Stimulated activated CD8-positive, alpha-beta memory T cell treated with anti-CD3 and anti-CD28 coated beads, Interleukin-2, amount 100 ng/mL, for 48 hours (primary cell): Measurements from ENCODE around the gene CPXM1.

Experiments
- DNase-seq, 2 donors: peaks; one replicate each; pipeline ENCODE4 v3.0.0-alpha.2; 2020; ENCODE audit warnings: low read depth in 2 of 2

CPXM1 gene

DNA sequence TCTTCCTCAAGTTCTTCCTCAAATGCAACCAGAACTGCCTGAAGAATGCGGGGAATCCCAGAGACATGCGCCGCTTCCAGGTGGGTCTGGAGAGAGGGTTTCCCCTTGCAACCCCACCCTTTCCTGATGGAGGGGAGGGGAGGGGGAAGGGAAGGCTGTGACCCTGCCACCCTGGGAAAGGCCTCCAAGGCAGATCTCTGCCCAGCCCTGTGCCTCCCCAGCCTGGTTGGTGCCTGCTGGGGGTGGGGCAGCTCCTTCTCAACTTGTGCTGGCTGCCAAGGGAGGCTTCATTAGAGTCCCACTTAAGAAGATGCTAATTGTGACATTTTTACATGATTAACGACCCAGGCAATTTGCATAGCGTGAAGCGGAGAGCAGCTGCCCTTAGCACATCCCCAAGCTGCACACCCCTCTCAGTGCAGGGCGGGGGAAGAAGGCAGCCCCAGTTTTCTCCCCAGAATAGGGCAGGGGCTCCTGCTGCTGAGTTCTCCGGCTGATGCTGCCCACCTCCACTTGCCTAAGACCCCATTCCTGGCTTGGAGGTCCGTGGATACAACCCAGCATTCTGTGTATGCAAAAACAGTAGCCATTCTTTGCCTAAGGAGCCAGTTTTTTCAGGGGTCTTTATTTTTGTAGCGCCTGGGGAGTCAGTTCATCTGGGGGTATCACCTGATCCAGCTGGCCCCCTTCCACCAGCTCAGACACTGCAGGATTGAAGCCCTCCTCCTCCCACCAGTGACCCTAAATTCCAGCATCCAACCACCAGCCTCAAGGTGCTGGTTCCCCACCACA, 51.7 kb downstream of the CPXM1 start:
- DNase-seq = no peak

DNA sequence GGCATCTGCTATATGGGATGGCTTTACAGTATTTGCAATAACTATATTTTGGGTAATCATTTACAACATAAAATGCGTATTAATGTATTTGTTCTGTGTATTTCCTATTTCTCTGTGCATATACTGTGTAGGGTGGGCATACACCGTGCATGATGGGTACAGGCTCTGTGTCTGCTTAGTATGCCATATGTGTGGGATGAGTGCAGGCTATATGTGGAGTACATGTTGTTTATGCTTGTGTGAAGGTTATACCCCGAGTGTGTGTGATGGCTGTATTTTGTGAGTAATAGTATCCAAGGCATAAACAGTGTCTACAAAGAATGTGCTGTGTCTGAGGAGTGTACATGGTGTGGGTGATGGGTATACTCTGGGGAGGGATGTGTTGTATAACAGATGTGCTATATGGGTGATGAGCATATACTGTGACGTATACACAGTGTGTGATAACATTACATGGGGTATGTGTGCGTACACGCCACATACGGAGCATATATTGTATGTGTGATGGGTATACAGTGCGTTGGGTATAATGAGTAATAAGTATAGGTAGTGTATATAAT, 52.7 kb downstream of the CPXM1 start:
- no peak for DNase-seq

DNA sequence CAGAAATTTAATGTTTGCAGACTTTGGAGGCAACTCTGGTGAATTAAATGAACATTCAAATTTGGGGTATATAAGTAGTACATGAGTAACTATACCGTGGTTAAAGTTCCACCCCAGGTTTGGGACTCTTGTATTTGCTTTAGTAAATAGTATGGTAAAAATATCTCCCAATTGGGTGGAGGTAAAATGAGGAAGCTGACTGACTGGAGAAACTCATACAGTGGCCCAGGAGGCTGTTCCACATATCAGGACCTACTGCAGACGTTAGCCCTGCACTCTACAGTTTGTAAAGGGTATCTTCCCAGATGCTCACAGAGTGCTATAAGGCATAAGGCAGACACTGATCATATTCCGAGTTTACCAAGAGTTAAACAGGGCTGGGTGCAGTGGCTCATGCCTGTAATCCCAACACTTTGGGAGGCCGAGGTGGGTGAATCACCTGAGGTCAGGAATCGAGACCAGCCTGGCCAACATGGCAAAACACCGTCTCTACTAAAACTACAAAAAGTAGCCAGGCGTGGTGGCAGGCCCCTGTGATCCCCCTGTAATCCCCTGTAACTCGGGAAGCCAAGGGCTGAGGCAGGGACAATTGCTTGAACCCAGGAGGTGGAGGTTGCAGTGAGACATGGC, 53.7 kb downstream of the CPXM1 start:
- DNase-seq = no peak

DNA sequence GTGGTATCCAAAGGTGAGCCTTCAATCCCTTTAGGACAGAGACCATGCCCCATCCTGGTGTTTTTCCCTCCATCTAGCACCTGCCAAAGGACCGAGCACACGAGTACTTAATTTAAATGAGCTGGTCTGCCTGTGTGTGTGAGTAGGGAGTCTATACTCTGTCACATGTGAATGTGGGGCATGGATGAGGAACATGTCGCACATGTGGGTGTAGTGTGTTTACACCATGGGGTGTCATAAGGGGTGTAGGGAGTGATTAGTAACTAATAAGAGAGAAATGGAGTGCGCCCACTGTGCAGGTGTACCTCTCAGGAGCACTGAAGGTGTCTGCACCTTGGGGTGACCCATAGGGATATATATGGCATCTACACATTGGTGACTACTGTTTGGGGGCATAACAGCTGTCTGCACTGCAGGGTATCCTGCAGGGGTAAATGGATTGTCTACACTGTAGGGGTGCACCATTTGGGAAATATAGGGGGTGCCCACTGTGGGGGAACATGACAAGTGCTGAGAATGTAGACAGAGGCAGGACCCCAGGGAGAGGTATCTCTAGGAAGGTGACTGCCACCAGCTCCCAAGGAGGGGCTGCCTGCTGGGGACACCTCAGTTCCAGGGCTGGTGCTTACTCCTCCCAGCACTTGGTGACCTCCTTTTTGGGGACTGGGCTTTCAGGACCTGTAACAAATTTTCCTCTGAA, 54.3 kb downstream of the CPXM1 start:
- no peak for DNase-seq

DNA sequence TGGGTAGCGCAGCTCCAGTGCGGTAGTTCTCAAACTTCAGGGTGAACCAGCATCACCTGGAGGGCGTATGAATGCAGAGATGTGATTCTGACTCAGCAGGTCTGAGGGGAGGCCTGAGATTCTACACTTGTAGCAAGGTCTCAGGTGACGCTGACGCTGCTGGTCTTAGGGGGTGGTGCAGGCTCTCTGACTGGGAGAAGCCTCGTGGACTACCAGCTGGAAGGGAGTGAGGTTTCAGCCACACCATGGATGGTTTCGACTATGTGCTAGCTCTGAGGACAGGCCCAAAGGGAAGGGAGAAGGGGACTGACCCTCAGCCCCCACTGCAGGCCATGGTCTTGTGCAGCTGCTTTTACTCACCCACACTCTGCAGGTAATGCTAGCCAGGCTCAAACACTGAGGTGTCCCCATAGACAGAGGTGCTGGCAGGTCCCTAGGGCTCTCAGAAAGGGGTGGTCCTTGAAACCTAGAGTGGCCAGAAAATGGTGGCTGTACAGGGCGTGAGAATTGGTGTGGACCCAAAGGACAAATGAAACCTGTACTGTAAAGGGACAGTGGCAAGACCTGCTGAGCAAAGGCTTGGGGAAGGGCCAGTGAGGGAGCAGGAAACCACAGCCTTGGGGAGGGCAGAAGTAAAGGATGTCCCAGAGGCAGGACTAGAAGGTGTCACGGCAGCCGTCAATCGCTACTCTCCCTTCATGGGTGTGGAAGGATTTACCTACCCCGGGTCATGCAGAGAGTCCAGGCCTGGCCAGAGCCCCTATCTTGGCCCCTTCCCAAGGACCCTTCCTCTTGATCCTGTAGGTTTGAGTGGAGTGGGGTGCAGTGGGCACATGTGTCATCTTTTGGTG, 55.1 kb downstream of the CPXM1 start:
- DNase-seq = no peak
